Bronchial epithelial cell (primary cell): ENCODE results near the gene UBAP1. TPM values are rescaled to one million over a fixed set of nuclear protein-coding genes. Genes with fewer than 3 reads are reported as not detected.
A peak's percentile ranks its signal among the peaks of the same experiment; 100 is the strongest.
"Not testable (repeated sequence)": the region's sequence is repeated elsewhere in the genome, so short reads cannot be mapped to it uniquely, and the experiment has no call there.

Experiments
- DNase-seq: peaks from one replicate; pipeline ENCODE4 v3.0.0-alpha.2; 2010; ENCODE audit warnings: low read depth
- FAIRE-seq: peaks from 2 replicates; lab custom pipeline; 2011; peaks lifted over from hg19 to GRCh38; lab: Jason Lieb, UNC
- H3K27me3 ChIP-seq: 2 replicates; pipeline ENCODE4 v1.5.1; 2011; ENCODE audit warnings: low read length; ENCODE audit not compliant: control insufficient read depth, insufficient read depth
- H3K36me3 ChIP-seq: 2 replicates; pipeline ENCODE4 v1.5.1; 2011; ENCODE audit warnings: low read length; ENCODE audit not compliant: control insufficient read depth, insufficient read depth
- H3K4me3 ChIP-seq: 2 replicates; pipeline ENCODE4 v1.5.1; 2011; ENCODE audit warnings: mild to moderate bottlenecking, low read depth, low read length, control low read depth
- total RNA-seq: library from RNA; depleted of rRNA; stranded (reverse); fragments of >200 nt; gene quantifications from 2 replicates; pipeline ENCODE4 v1.2.1, GENCODE V29; 2014
- TF ChIP-seq, protein P1 (sequence below): IDR thresholded peaks from 2 replicates; pipeline ENCODE4 v1.5.1; 2011; ENCODE audit warnings: mild to moderate bottlenecking, moderate library complexity, low read length, control low read depth, inconsistent platforms; ENCODE audit not compliant: insufficient read depth, severe bottlenecking

Gene UBAP1
- total RNA-seq, 1 donor from 2014 or later = 37.6 TPM

- TF ChIP-seq, protein P1, sequence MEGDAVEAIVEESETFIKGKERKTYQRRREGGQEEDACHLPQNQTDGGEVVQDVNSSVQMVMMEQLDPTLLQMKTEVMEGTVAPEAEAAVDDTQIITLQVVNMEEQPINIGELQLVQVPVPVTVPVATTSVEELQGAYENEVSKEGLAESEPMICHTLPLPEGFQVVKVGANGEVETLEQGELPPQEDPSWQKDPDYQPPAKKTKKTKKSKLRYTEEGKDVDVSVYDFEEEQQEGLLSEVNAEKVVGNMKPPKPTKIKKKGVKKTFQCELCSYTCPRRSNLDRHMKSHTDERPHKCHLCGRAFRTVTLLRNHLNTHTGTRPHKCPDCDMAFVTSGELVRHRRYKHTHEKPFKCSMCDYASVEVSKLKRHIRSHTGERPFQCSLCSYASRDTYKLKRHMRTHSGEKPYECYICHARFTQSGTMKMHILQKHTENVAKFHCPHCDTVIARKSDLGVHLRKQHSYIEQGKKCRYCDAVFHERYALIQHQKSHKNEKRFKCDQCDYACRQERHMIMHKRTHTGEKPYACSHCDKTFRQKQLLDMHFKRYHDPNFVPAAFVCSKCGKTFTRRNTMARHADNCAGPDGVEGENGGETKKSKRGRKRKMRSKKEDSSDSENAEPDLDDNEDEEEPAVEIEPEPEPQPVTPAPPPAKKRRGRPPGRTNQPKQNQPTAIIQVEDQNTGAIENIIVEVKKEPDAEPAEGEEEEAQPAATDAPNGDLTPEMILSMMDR = no peak
- DNase-seq (no peak), FAIRE-seq (no peak)
- Histone ChIP-seq H3K36me3 (no peaks in the 10 kb centered on the region), H3K4me3 (no peak overlapping the region), H3K27me3 (no peaks in the 10 kb centered on the region)
These were observed 93.3 kb downstream of the UBAP1 start for GRCh38 chr9:34272101-34272541.

- FAIRE-seq, H3K36me3 ChIP-seq, DNase-seq, H3K27me3 ChIP-seq, H3K4me3 ChIP-seq: not testable (repeated sequence)
These were observed 94.7 kb downstream of the UBAP1 start for GRCh38 chr9:34273588-34273987.

- DNase-seq (no peak), FAIRE-seq (no peak)
- Histone ChIP-seq H3K4me3 (no peak overlapping the region), H3K27me3 (no peaks in the 10 kb centered on the region), H3K36me3 (no peaks in the 10 kb centered on the region)
- TF ChIP-seq, protein P1 = no peak
These were observed 97.0 kb downstream of the UBAP1 start for GRCh38 chr9:34275811-34276210.

GRCh38 chr9:34276772-34277171 lies 97.9 kb downstream of the UBAP1 start:
- no peak for DNase-seq
- Histone ChIP-seq H3K27me3 (no peaks in the 10 kb centered on the region), H3K36me3 (no peaks in the 10 kb centered on the region), H3K4me3 (no peak overlapping the region)
- FAIRE-seq = no peak
- TF ChIP-seq, protein P1 = no peak

DNA sequence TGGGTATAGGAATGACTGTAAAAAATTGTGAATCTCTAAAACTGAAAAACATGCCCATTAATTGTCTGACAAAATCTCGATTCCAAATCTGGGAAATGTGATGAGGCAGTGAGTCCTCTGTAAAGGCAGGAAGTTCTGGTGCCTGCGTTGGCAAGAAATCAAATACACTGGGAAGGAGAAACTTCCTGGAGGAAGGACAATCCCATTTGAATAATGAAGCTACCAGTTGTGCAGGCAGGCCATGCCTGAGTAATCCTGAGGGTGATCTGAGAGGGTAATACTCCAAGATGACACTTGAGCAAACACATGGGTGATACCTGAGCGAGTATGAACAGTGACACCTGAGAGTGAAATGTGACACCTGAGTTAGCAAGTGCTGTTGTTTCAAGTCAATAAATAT lies 100.6 kb downstream of the UBAP1 start:
- no peaks in the 10 kb centered on the region for H3K36me3 ChIP-seq
- FAIRE-seq (no peak), DNase-seq (peak; percentile 83)
- H3K27me3 ChIP-seq = no peaks in the 10 kb centered on the region
- TF ChIP-seq, protein P1 = no peak
- H3K4me3 ChIP-seq = no peak overlapping the region

DNA sequence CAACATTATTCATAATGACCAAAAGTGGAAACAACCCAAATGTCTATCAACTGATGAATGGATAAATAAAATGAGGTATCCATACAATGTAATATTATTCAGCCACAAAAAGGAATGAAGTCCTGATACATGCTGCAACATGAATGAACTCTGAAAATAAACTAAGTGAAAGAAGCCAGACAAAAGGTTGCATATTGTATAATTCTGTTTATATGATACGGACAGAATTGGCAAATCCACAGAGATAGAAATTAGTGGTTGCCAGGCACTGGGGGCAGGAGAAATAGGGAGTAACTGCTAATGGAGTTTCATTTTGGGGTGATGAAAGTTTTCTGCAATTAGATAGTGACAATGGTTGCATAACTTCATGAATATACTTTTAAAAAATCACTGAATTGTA lies 103.3 kb downstream of the UBAP1 start:
- no peaks in the 10 kb centered on the region for H3K36me3 ChIP-seq
- TF ChIP-seq, protein P1 = no peak
- no peak overlapping the region for H3K4me3 ChIP-seq
- FAIRE-seq = no peak
- DNase-seq = peak; percentile 60
- no peaks in the 10 kb centered on the region for H3K27me3 ChIP-seq
